Mucosa of descending colon (tissue), 3 donors: ENCODE measurements around the gene CDK11A. TPM values are rescaled to one million over a fixed set of nuclear protein-coding genes. Genes with fewer than 3 reads are reported as not detected.
"Not testable (repeated sequence)": the region's sequence is repeated elsewhere in the genome, so short reads cannot be mapped to it uniquely, and the experiment has no call there.

Experiments used
- ATAC-seq: fragments of 200-7000 bp; cut with Tn5 transposase; one replicate; pipeline ENCODE4 v1.9.1; 2020; ENCODE audit warnings: mild to moderate bottlenecking, moderate library complexity
- DNase-seq, 3 donors: peaks; one replicate each; pipeline ENCODE4 v3.0.0-alpha.2; 2020
- H3K36me3 ChIP-seq: fragments of 200-600 bp; one replicate; pipeline ENCODE4 v1.8.0; 2021; ENCODE audit warnings: low read depth, mild to moderate bottlenecking
- H3K4me1 ChIP-seq: fragments of 200-600 bp; one replicate; pipeline ENCODE4 v1.8.0; 2021; ENCODE audit warnings: low read depth, mild to moderate bottlenecking
- H3K4me3 ChIP-seq: fragments of 200-600 bp; one replicate; pipeline ENCODE4 v1.8.0; 2021; ENCODE audit warnings: mild to moderate bottlenecking
- H3K9me3 ChIP-seq: fragments of 200-600 bp; one replicate; pipeline ENCODE4 v1.8.0; 2021; ENCODE audit warnings: mild to moderate bottlenecking
- CTCF ChIP-seq: fragments of 200-600 bp; IDR thresholded peaks from one replicate; pipeline ENCODE4 v1.8.0; 2022; ENCODE audit warnings: antibody characterized with exemption, mild to moderate bottlenecking
- intact Hi-C, 2 donors: fragments of 100-400 bp; cut with DNase I in 1 of 2; cut with micrococcal nuclease in 1 of 2; formaldehyde crosslinking; loops; one replicate each; pipeline versions ENCODE4 v1.11.0 to v1.11.1; 2022; cut with DNase I, micrococcal nuclease
- total RNA-seq, 3 donors: library from RNA; stranded (reverse); fragmentation: NEBNext Ultra II Directional in 2 of 3; extraction: Animal tissue kit (Norgen Biotek cat#: 25700) in 2 of 3; gene quantifications; one replicate each; pipeline versions ENCODE4 v1.2.1 to v1.2.4, GENCODE V29; 2021 to 2023
- donor health status: DM: no; HTN: no; CAD: no; lungs with moderate emphysema.
- donor health status: DM: no; HTN: no; CAD: no.
- donor health status: DM: no; HTN: yes; CAD: no.

The CDK11A gene
- total RNA-seq, 3 donors from 2014 or later: 67.1 to 91.0 (median 83.5) TPM

DNA sequence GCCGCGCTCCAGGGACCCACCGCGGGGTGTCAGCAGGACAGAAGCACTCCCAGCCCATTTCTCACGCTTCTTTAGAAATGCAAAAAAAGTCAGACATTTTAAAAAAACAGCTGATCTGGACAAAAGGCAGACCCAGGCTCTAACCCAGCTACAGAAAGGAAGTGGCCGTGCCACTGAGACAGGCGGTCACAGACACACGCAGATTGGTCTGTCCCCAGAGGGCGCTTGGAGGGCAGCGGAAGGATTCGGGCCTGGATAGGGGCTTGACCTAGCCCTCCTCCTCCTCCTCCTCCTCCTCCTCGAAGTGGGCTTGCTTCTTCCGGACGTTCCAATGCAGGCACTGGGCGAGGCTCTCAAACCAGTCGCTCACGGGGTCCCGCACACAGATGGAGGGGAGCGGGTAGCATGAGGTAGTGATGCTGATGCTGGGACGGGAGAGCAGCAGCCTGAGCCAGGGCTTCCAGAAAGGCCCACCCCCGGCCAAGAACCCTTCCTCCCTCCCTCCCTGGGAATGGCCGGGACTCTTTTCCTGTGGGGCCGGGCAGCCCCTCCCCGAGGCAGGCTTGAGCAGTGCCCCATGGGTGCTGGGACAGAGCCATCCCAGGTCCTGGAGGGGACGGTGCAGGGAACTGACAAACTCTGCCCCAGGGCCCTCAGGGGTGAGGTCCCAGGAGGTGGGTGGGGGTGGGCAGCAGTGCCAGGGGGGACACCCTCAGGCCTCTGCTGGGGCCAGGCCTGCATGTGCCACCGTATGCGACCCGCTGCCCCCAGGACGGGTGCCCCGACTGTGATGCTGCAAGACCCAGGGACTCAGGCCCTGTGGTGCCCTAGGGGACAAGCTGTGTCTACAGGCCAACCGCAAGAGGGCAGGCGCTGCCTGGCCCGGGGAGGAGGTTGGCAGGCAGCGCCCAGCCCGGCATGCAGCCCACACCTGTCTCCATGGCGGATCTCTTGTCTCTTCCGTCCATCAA lies 28.8 kb upstream of the CDK11A start:
- intact Hi-C loops: no loop called here
- Histone ChIP-seq H3K36me3 (peaks cover 7% of the 10 kb centered on the region), H3K4me3 (no peak overlapping the region), H3K9me3 (no peaks in the 10 kb centered on the region), H3K4me1 (peaks cover 4% of the 10 kb centered on the region)
- ATAC-seq: peak; percentile 17
- no peak for TF ChIP-seq CTCF
- DNase-seq: peak in 1 of 3 donors; percentile 47

GRCh38 chr1:1752190-1752589 lies 28.0 kb upstream of the CDK11A start:
- H3K4me3 ChIP-seq: no peak overlapping the region
- intact Hi-C loops: no loop called here
- H3K36me3 ChIP-seq: peaks cover 7% of the 10 kb centered on the region
- no peaks in the 10 kb centered on the region for H3K4me1 ChIP-seq
- DNase-seq (peak in 1 of 3 donors; percentile 32), ATAC-seq (no peak)
- no peak for TF ChIP-seq CTCF
- no peaks in the 10 kb centered on the region for H3K9me3 ChIP-seq

DNA sequence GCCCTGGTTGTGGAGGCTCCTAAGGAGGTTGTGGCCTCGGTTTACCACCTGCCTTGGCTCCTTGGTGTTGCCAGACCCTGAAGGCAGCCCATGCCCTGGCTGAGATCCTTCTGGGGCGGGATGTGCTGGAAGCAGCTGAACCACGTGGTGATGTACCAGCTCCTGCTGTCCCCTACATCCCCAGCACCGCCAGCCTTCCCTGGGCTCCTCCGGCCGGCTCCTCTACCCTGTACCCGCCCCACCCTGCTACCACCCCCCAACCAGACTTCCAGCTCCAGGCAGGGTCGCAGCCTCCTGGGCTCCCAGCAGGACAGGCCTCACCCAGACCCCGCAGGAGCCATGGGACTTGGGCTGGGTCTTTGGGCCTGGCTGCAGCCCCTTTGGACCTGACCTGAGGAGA lies 25.8 kb upstream of the CDK11A start:
- H3K4me3 ChIP-seq, H3K36me3 ChIP-seq, intact Hi-C loops, ATAC-seq, H3K4me1 ChIP-seq, H3K9me3 ChIP-seq: not testable (repeated sequence)
- peak in 1 of 3 donors; percentile 50 for DNase-seq

DNA sequence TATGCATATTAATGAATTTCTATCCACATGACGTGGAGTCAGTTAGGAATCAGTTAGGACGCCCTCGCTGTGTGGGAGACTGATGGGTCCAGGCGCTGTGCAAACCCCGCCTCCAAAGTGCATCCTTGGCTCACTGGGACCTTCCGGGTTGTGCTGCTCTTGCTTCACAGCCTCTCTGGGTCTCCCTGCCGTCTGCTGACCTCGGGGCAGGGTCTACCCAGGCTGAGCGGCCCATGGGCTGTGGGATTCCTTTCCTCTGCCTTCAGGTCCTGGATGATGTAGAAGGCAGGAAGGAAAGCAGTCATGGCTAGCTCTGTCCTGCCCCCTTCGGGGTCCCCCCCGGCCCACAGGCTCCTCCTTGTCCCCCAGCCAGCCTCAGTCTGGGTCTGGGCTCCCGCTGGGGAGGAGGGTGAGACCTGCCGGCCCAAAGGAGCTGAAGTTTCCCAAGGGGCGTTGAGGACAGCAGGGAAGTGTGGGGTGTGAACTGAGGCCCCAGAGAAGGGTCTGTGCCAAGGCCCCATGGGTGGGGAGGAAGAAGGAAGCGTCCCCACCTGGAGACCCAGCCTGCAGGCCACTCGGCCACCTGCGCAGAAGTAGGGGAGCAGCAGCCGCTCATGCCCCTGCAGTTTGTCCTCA lies 24.6 kb upstream of the CDK11A start:
- Histone ChIP-seq H3K4me1 (no peaks in the 10 kb centered on the region), H3K36me3 (peaks cover 1% of the 10 kb centered on the region), H3K9me3 (no peaks in the 10 kb centered on the region), H3K4me3 (no peak overlapping the region)
- TF ChIP-seq CTCF: no peak
- intact Hi-C loops: no loop called here
- ATAC-seq (no peak), DNase-seq (peak in 1 of 3 donors; percentile 53)

DNA sequence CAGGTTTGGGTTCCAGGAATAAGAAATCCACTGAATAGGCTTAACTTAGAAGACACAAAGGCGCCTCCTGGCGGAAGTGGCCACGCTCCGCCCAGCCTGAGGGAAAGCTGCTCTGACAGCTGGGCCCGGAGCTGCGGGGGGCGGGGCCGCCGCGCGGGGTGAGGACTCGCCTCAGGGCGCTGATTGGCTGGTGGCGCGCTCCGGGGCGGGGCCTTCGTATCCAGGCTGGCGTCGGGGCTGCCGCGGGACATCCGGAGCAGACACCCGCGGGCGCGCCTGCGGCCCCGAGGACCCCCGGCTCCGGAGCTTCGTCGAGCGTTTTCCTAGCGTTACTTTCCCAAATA lies 22.4 kb upstream of the CDK11A start:
- H3K36me3 ChIP-seq, intact Hi-C loops, H3K9me3 ChIP-seq, DNase-seq, H3K4me3 ChIP-seq, H3K4me1 ChIP-seq: not testable (repeated sequence)
- ATAC-seq: peak; percentile 87

GRCh38 chr1:1745651-1746565 lies 21.8 kb upstream of the CDK11A start:
- H3K4me1 ChIP-seq, H3K9me3 ChIP-seq, H3K4me3 ChIP-seq, intact Hi-C loops, H3K36me3 ChIP-seq: not testable (repeated sequence)
- DNase-seq (peak; percentile 77 to 95 (median 82)), ATAC-seq (peak; percentile 94)

DNA sequence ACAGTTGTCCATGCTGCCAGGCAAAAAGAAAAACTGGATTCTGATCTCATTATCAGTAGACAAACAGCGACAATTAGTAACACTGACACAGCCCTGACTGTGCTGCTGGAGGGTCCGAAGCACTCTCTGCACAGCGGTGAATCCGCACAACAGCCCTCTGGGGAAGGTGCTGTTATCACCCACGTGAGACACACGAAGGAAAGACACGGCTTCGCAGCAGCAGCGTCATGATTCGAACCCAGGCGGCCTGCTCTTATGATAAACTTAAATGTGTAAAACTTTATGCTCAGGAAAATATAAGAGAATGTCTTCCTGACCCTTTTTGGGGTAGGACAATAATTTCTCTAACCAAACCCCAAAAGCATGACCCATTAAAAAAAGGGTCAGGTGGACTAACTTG lies 18.4 kb upstream of the CDK11A start:
- DNase-seq: peak in 2 of 3 donors; percentile 23 to 27
- ATAC-seq, H3K4me1 ChIP-seq, intact Hi-C loops, H3K9me3 ChIP-seq, H3K4me3 ChIP-seq, H3K36me3 ChIP-seq: not testable (repeated sequence)

DNA sequence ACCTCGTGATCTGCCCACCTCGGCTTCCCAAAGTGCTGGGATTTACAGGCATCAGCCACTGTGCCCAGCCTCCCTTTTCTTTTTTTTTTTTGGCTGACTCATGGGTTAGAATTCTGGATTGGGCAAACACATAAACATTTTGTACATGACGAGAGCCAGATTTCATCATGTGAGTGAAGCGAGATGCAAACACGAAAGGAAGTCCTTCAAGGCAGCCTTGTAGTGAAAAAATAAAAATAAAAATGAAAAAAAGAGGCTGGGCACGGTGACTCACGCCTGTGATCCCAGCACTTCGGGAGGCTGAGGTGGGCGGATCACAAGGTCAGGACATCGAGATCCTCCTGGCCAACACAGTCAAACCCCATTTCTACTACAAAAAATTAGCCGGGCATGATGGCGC lies 16.9 kb upstream of the CDK11A start:
- H3K36me3 ChIP-seq, H3K9me3 ChIP-seq, ATAC-seq, H3K4me3 ChIP-seq, intact Hi-C loops, H3K4me1 ChIP-seq: not testable (repeated sequence)
- peak in 1 of 3 donors; percentile 48 for DNase-seq

GRCh38 chr1:1738799-1739337 lies 14.7 kb upstream of the CDK11A start:
- H3K4me3 ChIP-seq, H3K9me3 ChIP-seq, H3K36me3 ChIP-seq, H3K4me1 ChIP-seq, intact Hi-C loops: not testable (repeated sequence)
- ATAC-seq (peak; percentile 46), DNase-seq (peak in 1 of 3 donors; percentile 12)
